HFF-Myc (cell line): ENCODE measurements around the gene AIF1L.
"Not testable (repeated sequence)": the region's sequence is repeated elsewhere in the genome, so short reads cannot be mapped to it uniquely, and the experiment has no call there.

Experiments
- DNase-seq: peaks from one replicate; pipeline ENCODE4 v3.0.0-alpha.2; 2011; ENCODE audit warnings: low read depth; ENCODE audit errors: extremely low read depth
- H3K4me3 ChIP-seq: replicated peaks from 2 replicates; pipeline ENCODE4 v1.5.1; 2011; ENCODE audit warnings: low read depth, mild to moderate bottlenecking, control low read depth, low read length
- TF ChIP-seq, protein P1 (sequence below): IDR thresholded peaks from 2 replicates; pipeline ENCODE4 v1.5.1; 2012; ENCODE audit warnings: mild to moderate bottlenecking, low read depth, low read length, control low read depth; ENCODE audit errors: missing control alignments

The AIF1L gene

DNA sequence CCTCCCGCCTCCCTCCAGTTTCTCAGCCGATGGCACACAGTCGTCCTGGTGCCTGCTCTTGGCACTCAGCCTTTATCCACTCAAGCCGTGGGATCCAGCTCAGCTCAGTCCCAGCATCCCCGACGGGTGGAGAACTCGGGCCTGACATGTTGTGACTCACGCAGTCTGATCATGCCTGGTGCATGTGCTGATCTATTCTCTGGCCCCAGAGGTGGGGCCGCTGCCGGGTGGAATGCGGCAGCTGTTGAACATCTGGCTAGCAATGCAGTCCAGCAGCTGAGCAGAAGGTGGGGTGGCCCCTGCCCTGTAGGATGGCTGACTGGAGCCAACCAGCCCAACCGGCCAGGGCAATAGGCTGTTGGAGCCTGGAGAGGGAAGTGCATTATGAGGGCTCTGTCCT lies 1.7 kb upstream of the AIF1L start:
- no peak overlapping the region for H3K4me3 ChIP-seq
- TF ChIP-seq, protein P1, sequence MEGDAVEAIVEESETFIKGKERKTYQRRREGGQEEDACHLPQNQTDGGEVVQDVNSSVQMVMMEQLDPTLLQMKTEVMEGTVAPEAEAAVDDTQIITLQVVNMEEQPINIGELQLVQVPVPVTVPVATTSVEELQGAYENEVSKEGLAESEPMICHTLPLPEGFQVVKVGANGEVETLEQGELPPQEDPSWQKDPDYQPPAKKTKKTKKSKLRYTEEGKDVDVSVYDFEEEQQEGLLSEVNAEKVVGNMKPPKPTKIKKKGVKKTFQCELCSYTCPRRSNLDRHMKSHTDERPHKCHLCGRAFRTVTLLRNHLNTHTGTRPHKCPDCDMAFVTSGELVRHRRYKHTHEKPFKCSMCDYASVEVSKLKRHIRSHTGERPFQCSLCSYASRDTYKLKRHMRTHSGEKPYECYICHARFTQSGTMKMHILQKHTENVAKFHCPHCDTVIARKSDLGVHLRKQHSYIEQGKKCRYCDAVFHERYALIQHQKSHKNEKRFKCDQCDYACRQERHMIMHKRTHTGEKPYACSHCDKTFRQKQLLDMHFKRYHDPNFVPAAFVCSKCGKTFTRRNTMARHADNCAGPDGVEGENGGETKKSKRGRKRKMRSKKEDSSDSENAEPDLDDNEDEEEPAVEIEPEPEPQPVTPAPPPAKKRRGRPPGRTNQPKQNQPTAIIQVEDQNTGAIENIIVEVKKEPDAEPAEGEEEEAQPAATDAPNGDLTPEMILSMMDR, result no peak
- peak; percentile 77 for DNase-seq

DNA sequence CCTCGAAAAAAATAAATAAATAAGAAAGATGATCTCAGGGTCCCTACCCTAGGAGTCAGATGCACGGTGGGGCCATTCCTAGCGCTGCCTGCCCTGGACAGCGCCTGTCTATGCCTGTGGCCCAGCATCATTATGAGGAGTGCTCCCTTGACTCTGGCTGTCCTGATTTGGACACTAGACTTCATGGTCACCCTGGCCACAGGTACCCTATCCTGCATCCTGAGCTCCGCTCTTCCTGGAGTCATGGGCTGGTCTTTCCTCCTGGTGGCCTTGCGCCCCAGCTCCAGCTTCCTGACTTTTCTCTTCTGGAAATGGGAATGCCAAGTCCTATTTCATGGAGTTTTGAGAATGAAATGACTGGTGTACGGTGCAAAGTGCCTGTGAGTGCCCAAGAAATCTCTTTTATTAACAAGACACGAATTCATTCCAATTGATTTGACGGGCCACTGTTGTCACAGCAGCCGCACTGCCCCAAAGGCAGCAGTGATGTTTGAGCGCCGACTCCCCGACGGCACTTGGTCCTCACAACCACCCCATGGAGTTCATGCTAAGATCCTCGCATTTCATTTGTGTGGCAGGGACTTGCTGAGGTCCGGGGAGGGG lies 564 bp upstream of the AIF1L start:
- TF ChIP-seq, protein P1, result no peak
- H3K4me3 ChIP-seq, result peak overlapping the region; percentile 41
- DNase-seq, result no peak

DNA sequence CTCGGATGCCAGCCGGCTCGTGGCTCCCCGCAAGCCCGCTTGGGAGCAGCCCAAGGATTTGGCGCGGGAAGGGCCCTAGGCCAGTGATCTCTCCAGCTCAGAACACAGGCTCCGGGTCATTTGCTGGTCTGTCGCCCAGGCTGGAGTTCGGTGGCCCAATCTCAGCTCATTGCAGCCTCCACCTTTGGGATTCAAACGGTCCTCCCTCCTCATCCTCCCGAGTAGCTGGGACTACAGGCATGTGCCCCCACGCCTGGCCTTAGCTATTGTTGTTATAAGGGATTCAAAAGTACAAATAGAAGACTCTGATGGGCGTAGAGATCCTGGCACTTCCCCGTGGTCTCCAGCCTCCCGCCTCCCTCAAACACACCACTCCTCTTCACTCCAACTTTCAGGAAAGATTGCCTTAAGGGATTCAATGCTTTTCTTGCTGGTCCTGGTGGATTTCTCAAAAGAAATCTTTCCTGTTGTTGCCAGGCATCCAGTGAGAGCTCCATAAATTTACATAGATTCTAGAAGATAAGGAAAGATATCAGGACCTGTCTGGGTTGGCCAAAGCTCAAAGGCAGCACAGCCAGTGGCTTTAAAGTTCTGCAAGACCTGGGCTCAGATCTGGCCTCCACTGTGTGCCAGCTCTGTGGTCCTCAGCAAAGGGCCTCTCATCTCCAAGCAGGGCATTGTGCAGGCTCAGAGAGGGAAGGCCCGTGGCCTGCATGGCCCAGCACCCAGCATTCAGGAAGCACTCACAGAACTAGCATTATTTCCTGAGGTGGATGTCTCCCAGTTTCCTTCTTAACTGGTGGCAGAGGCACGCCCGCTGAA lies 1.0 kb downstream of the AIF1L start:
- H3K4me3 ChIP-seq, result peak overlapping the region; percentile 41
- DNase-seq, result no peak
- TF ChIP-seq, protein P1, result no peak

DNA sequence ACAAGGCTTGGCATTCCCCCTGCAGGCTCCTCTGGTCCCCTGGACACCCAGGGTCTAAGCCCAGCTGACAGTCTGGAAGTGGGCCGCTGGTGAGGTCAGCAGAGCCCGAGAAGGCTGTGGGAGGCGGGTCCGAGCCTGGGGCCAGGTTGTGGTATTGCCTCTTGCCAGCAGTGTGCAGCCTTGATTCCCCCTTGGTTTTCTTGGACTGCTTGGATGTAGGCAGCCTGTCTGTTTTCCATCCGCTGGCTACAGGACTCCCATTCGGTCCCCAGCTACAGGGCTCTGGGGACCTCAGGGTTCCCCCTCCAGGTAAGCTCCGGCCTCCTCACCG lies 1.6 kb downstream of the AIF1L start:
- TF ChIP-seq, protein P1, result no peak
- no peak overlapping the region for H3K4me3 ChIP-seq
- no peak for DNase-seq

DNA sequence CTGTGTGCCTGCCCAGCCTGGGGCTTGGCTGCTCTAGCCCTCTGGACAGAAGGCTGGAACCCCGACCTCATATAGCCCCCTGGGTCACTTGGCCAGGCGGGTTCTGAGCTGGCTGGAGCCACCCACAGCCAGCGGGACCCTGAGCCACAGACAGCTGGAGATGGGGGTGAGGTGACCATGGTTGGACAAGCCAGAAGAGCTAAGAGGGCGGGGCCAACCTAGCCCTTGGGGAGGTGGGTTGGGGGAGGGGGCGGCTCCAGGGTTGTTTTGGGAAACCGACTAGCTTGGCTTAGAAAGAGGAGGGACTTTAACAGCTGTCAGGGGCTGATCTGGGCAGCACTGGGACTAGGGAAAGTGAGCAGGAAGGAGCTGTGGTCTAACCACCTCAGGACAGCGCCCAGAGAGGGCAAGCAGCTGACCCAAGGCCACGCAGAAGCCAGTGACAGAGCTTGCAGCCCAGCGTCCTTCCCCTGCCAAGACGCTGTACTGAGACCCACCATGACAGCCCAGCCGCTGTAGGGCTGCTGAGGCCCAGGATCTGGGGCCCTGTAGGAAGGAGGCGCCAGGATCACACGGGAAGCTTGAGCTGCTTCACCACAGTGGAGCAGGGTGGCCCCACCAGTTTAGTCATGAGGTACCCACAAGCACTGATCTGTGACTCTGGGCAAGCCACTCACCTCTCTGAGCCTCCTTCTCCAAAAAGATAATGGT lies 2.2 kb downstream of the AIF1L start:
- TF ChIP-seq, protein P1, result no peak
- no peak for DNase-seq
- H3K4me3 ChIP-seq, result no peak overlapping the region

DNA sequence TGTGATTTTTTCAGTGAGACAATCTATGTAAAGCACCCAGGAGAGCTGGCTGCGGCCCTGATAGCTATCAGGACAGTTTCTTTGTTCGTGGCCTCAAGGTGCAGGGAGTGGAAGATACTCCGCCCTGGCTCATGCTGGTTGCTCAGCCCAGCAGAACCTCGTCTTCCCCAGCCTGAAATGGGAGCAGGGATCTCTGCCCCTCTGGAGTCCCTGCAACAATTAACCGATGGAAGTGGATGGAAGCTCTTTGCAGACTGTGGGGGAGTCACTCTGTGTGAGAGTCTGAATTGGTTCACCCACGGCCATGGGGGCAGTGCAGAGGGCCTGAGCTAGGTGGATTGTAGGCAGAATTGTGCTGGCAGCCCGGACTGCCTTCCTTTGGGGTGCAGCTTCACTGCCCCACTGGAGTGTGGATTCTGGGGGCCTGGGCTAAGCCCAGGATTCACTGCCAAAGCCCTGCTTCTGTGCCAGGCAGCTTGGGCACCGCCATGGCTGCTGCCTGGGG lies 2.8 kb downstream of the AIF1L start:
- TF ChIP-seq, protein P1, result no peak
- H3K4me3 ChIP-seq, result no peak overlapping the region
- no peak for DNase-seq

DNA sequence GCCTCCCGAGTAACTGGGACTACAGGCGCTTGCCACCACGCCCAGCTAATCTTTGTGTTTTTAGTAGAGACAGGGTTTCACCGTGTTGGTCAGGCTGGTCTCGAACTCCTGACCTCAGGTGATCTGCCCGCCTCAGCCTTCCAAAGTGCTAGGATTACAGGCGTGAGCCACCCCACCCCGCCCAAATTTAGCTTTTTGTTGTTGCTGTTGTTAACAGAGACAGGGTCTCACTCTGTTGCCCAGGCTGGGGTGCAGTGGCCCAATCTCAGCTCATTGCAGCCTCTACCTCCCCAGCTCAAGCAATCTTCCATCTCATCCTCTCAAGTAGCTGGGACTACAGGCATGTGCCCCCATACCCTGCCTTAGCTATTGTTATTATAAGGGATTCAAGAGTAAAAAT lies 3.5 kb downstream of the AIF1L start:
- not testable (repeated sequence) for H3K4me3 ChIP-seq, DNase-seq
